HG03457 (cell line): ENCODE data around the gene PHKA1.
A peak's percentile ranks its signal among the peaks of the same experiment; 100 is the strongest.
"Not testable (repeated sequence)": the region's sequence is repeated elsewhere in the genome, so short reads cannot be mapped to it uniquely, and the experiment has no call there.

ENCODE experiments used
- ATAC-seq: cut with Tn5 transposase; IDR thresholded peaks from one replicate; pipeline ENCODE4 v1.9.1; 2021; ENCODE audit warnings: moderate number of reproducible peaks; ENCODE audit not compliant: unreplicated experiment

PHKA1 gene

DNA sequence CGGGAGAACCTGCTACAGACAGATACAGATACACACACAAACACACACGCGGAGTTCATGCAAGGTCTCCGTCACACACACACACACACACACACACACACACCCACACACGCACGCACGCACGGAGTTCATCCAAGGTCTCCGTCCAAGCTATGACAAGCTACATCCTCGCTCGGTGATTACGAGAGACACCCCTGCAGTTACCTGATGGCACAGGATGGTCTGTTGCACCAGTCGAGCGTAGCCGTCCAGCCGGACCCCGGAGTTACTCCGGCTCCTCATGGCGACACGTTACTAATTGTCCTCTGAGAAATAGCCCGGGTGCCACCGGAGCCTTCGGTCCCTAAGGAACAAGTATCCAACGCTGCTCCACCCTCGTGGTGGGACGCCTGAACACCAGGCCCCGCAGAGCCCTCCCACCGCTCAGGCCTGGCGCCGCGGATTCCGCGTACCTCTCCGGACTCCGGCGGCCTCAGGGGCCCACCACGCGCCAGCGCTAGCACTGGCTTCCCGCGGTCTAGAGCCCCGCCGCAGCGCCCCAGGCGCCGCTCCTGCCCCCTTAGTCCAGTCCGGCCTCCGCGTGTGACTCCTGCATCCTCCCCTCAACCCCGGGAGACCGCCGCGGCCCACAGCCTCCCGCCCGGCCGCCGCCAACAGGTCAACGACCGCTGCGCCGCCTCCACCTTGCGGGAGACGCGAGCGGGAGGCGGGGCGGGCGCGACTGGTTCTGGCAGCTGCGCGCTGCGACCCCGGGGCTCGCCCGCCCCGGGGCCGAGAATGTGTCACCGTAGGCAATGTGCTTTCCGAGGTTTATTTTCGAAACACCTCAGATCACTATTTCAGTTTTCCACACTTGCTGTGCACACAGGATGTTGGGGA is at the start of gene PHKA1:
Gene PHKA1 (minus strand): TSS at position 708 of the 879 bp plus-strand sequence. CDS start 426 bp downstream, at position 282.
- ATAC-seq, result peak; percentile 62

DNA sequence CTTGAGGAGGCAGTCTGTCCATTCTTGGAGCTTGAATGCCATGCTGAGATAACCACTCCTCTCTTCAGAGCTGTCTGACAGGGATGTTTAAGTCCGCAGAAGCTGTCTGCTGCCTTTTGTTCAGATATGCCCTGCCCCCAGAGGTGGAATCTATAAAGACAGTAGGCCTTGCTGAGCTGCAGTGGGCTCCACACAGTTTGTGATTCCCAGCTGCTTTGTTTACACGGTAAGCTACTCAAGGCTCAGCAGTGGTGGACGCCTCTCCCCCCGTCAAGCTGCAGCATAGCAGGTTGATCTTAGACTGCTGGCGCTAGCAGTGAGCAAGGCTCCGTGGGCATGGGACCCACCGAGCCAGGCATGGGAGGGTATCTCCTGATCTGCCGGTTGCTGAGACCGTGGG is 46.3 kb upstream of the PHKA1 start:
- ATAC-seq, result not testable (repeated sequence)

DNA sequence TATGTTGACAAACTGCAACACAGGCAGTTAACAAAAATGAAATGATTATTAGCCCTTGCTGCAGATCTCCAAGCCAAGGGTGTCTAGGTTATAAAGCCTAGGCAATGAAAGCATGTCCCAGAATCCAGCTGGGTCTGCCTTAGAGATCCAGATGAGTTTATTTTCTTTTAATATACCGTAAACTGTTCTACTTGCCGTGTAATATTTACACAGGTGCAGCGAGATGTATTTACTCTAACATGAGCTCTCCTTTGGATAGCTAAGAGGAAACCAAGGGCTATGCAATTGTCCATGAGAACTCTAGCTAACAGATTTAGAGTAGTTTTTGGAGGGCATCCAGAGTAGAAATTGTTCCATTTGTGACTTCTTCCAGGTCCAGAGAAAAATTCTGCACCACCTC is 34.4 kb upstream of the PHKA1 start:
- ATAC-seq, result not testable (repeated sequence)

DNA sequence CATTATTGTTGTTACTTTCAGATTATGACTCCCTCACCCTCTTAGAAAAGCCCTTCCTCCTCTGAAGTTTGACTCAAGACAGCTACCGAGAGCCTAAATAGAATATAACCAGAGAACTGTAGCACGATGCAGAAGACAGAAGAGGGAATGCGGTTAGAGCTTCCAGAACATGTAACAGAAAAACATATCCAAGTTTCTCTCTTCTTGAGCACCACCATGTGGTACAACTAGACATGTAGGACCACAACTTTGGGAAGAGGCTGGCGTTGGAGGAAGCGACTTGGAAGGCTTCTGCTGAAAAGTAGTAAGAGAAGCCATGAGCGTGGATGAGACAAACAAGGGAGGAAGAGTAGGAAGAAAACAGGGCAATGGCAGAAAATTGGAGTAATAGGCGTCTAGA is 31.4 kb upstream of the PHKA1 start:
- not testable (repeated sequence) for ATAC-seq

DNA sequence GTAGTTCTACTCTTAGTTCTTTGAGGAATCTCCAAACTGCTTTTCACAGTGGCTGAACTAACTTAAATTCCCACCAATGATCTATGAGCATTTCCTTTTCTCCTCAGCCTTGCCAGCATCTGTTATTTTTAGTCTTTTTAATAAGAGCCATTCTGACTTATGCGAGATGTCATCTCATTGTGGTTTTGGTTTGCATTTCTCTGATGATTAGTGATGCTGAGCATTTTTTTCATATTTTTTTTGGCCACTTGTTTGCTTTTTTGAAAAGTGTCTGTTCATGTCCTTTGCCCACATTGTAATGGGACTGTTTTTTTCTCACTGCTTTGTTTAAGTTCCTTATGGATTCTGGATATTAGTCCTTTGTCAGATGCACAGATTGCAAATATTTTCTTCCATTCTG is 21.5 kb upstream of the PHKA1 start:
- no peak for ATAC-seq

DNA sequence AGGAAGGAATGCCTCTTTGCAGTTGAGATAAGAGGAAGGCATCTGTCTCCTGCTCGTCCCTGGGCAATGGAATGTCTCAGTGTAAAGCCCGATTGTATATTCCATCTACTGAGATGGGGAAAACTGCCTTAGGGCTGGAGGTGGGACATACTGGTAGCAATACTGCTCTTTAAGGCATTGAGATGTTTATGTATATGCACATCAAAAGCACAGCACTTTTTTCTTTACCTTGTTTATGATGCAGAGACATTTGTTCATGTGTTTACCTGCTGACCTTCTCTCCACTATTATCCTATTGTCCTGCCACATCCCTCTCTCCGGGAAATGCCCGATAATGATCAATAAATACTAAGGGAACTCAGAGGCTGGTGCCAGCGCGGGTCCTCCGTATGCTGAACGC is 19.5 kb upstream of the PHKA1 start:
- ATAC-seq, result not testable (repeated sequence)

DNA sequence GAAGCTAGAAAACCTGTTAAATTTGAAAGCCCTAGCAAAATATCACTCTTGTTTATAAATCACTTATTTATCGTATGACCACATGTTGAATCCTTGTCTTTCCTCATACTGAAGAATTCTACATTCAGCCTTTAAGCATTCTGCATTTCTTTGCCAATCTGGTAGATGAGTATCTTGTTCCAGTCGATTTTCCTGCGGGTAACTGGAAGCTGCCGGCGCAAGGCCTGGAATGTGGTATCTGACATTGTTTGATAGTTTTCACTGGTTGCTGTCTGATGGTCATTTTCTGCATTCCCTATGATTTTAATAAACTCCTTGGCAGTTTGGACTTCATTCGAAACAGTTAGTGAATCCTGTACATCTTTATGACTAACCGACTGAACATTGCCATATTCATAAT is 13.7 kb upstream of the PHKA1 start:
- no peak for ATAC-seq

DNA sequence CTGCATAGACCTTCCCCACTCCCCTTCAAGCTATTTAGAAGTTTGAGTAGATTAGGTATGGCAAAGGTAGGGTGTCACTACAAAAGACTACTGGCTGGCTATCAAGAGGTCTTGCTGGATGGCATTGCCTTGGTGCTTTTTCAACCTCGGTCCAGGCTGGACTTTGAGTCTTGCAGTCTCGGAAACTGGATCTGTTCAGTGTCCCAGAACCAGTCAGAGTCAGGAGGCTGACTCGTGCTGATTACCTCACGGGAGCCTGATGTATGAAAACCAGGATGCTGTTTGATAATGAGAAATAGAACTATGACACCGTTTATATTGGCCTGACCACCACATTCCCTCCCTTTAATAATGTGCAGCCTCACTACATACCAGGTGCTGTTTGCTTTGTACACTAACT is 2.7 kb upstream of the PHKA1 start:
- no peak for ATAC-seq

DNA sequence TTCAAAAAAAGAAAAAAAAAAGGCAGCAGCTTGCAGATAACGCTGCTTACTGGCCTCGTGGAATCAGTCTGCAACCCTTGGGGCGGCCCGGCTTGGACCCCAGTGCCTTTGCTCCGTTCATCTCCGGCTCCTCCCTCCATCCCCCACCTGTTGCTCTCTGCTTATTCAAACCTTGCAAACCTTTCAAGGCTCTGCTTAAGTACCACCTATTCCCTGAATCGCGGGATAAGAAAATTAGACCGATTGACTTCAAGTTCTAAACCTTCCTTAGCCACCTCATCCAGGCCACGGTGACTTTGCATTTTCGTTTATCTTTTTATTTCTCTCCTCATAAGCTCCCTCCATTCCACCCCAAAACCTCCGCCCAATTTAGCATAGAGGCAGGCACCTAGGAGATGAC is 1.4 kb upstream of the PHKA1 start:
- ATAC-seq, result no peak

DNA sequence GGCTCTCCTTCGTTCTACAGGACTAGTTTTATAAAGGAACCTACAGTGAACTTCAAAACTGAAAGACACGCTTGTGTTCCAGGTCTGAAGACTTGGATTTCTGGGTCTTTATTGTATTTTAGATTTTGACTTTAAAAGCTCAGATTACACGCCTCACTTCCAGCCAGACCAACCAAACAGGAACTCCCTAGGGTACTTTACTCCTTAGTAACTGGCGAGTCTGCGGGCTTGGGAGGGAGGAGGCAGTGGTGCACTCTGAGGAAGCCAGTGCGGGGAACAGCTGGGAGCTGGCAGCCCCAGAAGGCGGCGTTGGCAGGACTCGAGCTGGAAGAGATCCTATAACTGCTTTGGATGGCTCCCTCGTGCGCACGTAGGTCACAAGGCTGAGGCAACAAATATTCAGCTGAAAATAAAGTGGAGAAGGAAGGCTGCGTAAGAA is 391 bp upstream of the PHKA1 start:
- ATAC-seq, result no peak

DNA sequence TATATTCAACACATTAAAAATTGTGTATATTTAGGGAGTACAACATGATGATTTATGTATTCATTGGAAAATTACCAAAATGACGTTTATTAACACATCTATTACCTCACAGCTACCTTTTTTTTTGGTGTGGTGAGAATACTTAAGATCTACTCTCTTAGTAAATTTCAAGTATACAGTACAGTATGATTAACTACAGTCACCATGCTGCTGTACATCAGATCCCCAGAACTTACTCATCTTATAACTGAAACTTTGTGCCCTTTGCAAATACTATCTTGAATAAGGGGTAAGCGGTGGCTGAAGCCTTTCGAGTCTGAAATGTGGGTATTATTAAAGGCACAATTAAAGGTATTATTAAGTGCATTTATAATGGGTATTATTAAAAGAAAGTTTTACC is 976 bp downstream of the PHKA1 start:
- ATAC-seq, result no peak

DNA sequence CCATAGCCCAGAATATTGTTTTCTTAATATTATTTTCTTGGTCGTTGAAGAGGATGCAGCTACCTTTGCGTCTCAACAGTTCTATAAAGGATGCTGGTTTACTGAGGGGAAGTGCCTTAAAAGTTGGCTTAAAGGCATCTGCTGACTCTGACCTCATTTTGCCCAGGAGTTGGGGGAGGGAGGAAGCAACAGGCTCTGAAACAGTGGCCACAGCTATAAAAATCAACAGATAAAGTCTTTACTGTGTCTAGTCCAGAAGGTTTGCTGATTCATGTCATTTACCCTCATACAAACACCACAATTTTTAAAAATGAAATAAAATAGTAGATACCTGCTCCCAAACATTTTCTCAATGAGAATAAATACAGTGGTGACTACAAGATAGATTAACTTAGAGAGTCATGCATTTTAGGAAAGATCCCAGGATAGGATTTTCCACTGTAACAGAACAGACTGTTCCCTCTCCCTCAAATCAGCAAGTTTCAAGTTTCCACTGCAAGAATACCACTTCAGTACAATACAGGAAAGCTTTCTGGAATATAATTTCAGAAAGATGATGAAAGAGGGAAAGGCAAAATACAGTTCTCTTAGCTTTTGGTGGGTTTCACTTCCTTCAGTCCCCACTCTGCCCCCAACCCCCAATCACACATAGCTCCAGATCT is 1.9 kb downstream of the PHKA1 start:
- ATAC-seq, result no peak

DNA sequence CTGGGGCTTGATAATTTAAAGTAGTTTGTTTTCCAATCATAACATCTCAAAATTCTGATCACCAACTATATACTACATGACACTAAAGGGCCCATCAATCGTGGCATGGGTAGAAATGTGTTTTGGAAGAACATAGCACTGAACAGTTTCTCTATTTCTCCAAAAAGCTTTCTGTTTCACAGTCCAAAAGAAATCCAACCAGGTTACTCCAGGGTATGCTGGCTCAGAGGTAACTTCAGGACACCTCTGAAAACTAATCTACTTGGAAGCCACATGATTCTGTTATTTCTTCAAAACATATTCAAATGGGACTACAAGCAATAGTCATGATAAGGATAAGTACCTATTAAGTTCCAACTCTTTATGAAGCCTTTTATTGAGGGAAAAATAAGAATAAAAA is 8.3 kb downstream of the PHKA1 start:
- ATAC-seq, result no peak

DNA sequence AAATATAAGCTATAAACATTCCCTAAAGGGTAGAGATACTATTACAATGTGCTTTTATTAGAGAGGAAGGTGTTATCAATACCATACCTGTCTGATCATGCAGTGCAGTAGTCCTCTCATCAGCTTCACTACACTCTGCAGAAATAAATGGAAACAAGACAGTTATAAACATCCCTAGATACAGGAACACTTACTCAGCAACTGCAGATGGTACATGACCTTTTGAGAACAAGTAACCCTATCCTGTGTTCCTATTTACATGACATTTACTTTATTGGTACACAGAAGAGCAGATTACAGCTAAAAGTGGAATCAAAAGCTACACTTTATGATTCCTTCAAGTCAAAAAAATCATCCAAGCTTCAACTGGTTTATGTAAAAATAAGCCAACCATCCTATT is 9.0 kb downstream of the PHKA1 start:
- no peak for ATAC-seq

DNA sequence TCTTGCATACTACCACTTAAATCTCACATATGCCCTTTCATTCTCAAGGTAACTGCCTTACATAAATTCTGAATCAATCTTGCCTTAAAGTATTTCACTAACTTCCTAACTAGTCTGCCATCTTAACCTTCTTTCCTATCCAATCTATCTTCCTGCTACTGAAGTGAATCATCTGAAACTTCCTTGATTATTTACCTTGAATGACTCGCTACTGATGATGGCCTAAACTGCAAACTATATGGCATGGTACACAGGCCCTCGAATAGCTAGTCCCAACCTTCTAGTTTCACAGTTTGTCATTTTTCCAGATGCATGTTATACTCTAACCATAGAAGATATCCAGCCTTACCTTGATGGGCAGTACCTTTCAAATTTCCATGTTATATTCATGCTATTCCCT is 19.9 kb downstream of the PHKA1 start:
- ATAC-seq, result no peak

DNA sequence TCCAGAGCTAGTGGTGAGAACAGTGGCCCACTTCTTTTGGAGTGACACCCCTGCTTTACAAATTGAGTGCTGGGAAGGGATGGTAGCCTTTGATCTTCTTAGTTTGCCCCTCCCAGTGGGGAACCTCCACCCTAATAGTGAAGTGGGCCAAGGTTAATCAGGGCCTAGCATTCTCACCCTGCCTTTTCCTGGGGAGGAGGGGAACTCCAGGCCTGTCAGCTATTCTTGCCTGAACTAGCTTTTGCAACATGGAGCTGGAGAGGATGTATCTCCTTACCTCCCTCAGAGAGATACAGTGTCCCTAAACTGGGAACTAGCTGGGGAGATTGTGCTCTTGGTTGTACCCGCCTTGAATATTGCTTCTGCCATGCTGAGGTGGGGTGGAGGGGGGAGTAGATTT is 20.6 kb downstream of the PHKA1 start:
- ATAC-seq, result no peak

DNA sequence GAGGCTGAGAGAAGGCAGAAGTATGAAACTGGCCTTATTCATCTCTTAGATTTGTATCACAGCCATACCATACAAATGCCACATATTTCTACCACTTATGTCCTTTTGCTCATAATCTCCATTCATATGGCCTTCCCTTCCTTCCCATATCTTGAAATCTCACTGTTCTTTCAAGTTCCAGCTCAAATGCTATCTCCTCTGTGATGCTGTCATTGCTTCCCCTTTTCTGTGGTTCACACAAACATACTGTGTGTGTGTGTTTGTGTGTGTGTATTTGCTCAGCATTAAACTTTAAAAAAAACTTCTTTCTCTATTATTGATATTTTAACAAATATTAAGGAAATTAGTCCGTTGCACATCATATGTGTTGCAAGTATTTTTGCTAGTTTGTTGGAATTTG is 26.7 kb downstream of the PHKA1 start:
- ATAC-seq, result no peak

DNA sequence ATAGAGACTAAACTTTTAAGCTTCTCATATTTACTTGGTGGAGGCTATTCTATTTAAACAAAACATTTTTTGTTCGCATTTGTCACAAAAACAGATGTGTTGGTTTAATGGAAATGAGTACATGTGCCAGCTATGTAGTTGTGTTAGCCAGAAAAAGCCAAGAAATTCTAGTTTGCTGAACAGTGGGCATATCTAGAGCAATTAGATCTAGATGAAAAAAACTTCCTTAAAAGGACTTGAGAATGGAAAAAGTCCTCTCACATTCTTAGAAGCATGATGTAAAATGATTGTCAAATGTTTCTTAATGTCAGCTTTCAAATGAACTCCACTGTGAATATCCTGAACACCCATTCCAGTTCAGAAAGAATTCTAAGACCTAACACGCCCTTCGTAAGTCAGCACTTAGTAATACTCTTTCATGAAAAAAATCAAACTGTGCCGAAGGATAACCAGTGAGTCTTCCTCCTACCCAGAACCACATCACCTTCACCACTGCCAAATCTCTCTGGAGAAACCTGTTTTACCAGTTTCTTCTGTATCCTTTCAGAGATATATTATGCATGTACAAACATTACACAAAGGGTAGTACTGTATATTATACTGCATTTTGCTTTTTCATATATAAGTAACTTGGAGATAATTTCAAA is 28.2 kb downstream of the PHKA1 start:
- no peak for ATAC-seq

DNA sequence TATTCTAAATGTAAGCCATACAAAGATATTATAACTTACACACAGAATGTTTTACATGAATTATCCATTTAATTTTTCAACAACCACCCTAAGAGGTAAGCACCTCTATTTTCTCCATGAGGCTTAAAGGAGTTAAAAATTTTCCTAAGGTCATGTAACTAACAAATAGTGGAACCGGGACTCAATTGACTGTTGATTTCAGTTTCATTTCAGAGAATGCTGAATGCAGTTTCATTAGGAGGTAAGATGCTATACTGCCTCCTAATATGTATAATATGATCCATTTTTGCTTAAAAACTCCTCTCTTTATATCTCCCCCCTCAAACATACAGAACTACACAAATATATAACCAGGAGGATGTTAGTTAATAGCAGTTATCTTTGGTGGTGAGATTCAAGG is 29.1 kb downstream of the PHKA1 start:
- no peak for ATAC-seq

DNA sequence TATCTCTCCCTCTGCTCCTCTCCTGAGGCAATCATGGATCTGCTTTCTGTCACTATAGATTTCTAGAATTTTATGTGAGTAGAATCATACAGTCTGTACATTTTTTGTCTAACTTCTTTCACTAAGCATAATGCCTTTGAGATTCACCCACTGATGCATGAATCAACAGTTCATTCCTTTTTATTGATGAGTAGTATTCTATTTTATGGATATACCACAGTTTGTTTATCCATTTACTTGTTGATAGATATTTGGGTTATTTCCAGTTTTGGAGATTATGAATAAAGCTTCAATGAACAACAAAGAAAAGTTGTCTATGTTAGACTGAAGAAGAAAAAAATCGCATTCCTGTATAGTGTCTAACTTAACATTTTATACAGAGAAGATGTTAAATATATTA is 30.5 kb downstream of the PHKA1 start:
- no peak for ATAC-seq

DNA sequence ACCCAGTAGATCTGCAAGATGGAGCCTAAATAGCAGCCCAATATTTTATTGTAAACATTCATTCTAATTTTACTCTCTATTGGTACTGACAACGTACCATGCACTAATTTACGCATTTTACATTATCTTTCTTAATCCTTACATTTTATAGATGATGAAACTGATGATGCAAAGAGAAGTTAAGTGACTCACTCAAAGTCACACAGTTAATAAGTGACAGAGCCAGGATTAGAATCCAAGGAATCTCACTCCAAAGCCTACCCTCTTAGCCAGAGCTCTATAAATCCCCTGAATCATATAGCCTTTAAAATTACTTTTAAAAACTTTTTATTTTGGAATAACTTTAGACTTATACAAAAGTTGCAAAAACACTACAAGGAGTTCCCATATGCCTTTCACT is 37.6 kb downstream of the PHKA1 start:
- no peak for ATAC-seq

DNA sequence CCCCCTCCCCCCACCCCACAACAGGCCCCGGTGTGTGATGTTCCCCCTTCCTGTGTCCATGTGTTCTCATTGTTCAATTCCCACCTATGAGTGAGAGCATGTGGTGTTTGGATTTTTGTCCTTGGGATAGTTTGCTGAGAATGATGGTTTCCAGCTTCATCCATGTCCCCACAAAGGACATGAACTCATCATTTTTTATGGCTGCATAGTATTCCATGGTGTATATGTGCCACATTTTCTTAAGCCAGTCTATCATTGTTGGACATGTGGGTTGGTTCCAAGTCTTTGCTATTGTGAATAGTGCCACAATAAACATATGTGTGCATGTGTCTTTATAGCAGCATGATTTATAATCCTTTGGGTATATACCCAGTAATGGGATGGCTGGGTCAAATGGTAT is 40.2 kb downstream of the PHKA1 start:
- not testable (repeated sequence) for ATAC-seq
